Heart right ventricle (tissue), 16 donors: ENCODE measurements around the gene MGA. TPM values are rescaled to one million over a fixed set of nuclear protein-coding genes. Genes with fewer than 3 reads are reported as not detected.

Experiments used
- ATAC-seq, 8 donors: fragments of 200-7000 bp; cut with Tn5 transposase; one replicate each; pipeline ENCODE4 v1.9.1; 2020; ENCODE audit warnings: mild to moderate bottlenecking in 8 of 8, moderate library complexity in 8 of 8, moderate number of reproducible peaks in 1 of 8
- DNase-seq, 2 donors: peaks; one replicate each; pipeline ENCODE4 v3.0.0-alpha.2; 2020
- H3K27ac ChIP-seq, 10 donors: fragments of 200-600 bp; sonication (generic) in 2 of 10; one replicate each; pipeline versions ENCODE4 v1.5.0 to v1.8.0; 2020 to 2022; ENCODE audit warnings: mild to moderate bottlenecking in 3 of 10
- H3K27me3 ChIP-seq, 7 donors: fragments of 200-600 bp; one replicate each; pipeline ENCODE4 v1.8.0; 2021 to 2022; ENCODE audit warnings: mild to moderate bottlenecking in 2 of 7
- H3K36me3 ChIP-seq, 9 donors: fragments of 200-600 bp; sonication (generic) in 1 of 9; one replicate each; pipeline versions ENCODE4 v1.5.0 to v1.8.0; 2020 to 2022; ENCODE audit warnings: mild to moderate bottlenecking in 2 of 9
- H3K4me1 ChIP-seq, 9 donors: fragments of 200-600 bp; sonication (generic) in 1 of 9; one replicate each; pipeline versions ENCODE4 v1.5.0 to v1.8.0; 2020 to 2022; ENCODE audit warnings: mild to moderate bottlenecking in 4 of 9
- H3K4me3 ChIP-seq, 10 donors: fragments of 200-600 bp; sonication (generic) in 2 of 10; one replicate each; pipeline versions ENCODE4 v1.5.0 to v1.8.0; 2020 to 2022; ENCODE audit warnings: mild to moderate bottlenecking in 7 of 10, moderate library complexity in 2 of 10
- H3K9me3 ChIP-seq, 11 donors: fragments of 200-600 bp in 10 of 11; sonication (generic) in 2 of 11; one replicate each; pipeline versions ENCODE4 v1.5.0 to v1.8.0; 2013 to 2022; ENCODE audit warnings: mild to moderate bottlenecking in 2 of 11, control low read depth in 1 of 11, moderate library complexity in 1 of 11
- CTCF ChIP-seq, 9 donors: fragments of 200-600 bp; sonication (generic) in 2 of 9; IDR thresholded peaks; one replicate each; pipeline versions ENCODE4 v1.5.0 to v1.8.0; 2021 to 2022; ENCODE audit warnings: antibody characterized with exemption in 9 of 9, mild to moderate bottlenecking in 5 of 9, moderate library complexity in 1 of 9
- WGBS, 2 donors: extraction: QIAGEN DNeasy Blood & Tissue Kit; methylation state at CpG; one replicate each; pipeline ENCODE4 v1.1.7; 2013; ENCODE audit warnings: inconsistent platforms in 1 of 2; 5-methylcytosine and 5-hydroxymethylcytosine counted together
- intact Hi-C, 10 donors: fragments of 100-400 bp; cut with DNase I; formaldehyde crosslinking; loops; one replicate each; pipeline versions ENCODE4 v1.11.1 to v1.14.2; 2022
- polyA plus RNA-seq, 2 donors: library from polyadenylated mRNA; stranded (reverse); fragments of 200-250 nt; gene quantifications; one replicate each; pipeline ENCODE4 v1.2.3, GENCODE V29; 2013
- total RNA-seq, 10 donors: library from RNA; stranded (reverse); fragmentation: NEBNext Ultra II Directional in 3 of 10; extraction: Animal tissue kit (Norgen Biotek cat#: 25700) in 3 of 10; gene quantifications; one replicate each; pipeline versions ENCODE4 v1.2.1 to v1.2.4, GENCODE V29; 2021 to 2023
- donor health status: Arrhythmogenic right ventricular cardiomyopathy.
- donor health status: ischemic (EF 13 %, LVEDD 7.1; RV severe dilation, severe dysfunction).
- donor health status: healthy with polysubstance abuse.
- donor health status: DM: no; HTN: yes; CAD: no.
- donor health status: DM: no; HTN: no; CAD: no.
- donor health status: ischemic (EF 25% LVEDD 6.9; RV normal size, moderate dysfunction).
- donor health status: ischemic (EF 25% LVEDD 5.7; RV mildly dilated, moderate dysfunction).
- donor health status: healthy.
- donor health status: DM: yes; HTN: yes; CAD: no.
- donor health status: Ischemic cardiomyopathy.
- donor health status: ischemic (EF 35%, LVEDD 5.7; RV mildly dilated, moderate dysfunction).
- donor health status: nonischemic (EF 11% LVEDD 7.7; RV severe dilation, severe dysfunction).
- donor health status: DM: yes; HTN: yes; CAD: no.
- donor health status: PGD.
- donor health status: ischemic (EF 29% LVEDD 5.4; RV normal size, mild dysfunction).
- donor health status: nonischemic (EF 23%, LVEDD 6.1; RV moderate dilation, normal function).

The MGA gene
- total and polyA plus RNA-seq, 12 donors, result 1.6 to 45.3 (median 34.4) TPM

- peaks cover 0 to 26% (median 8%) of the 10 kb centered on the region in 9 donors for H3K36me3 ChIP-seq
- peak overlapping the region in 4 of 10 donors; percentile 1 to 37 (median 20) for H3K27ac ChIP-seq
- peaks cover 2 to 43% (median 20%) of the 10 kb centered on the region in 9 donors for H3K4me1 ChIP-seq
- no peak overlapping the region for H3K4me3 ChIP-seq
- no peaks in the 10 kb centered on the region for H3K27me3 ChIP-seq
- TF ChIP-seq CTCF (IDR thresholded peaks at IDR 0.05), result no peak
- WGBS, 2 donors, result 83 to 85% methylated on average over 8 of the region's 8 CpGs
- intact Hi-C loops, result loop anchor here in 1 of 10 donors (10.0 kb wide), 1 partner anchor 177 kb away; the partner anchor contains the start of gene EHD4
- DNase-seq (no peak), ATAC-seq (no peak)
- no peaks in the 10 kb centered on the region for H3K9me3 ChIP-seq
These were observed 137.2 kb downstream of the MGA start for GRCh38 chr15:41797201-41797944.

GRCh38 chr15:41798607-41799487 is 138.6 kb downstream of the MGA start:
- 66 to 79% methylated on average over 9 of the region's 9 CpGs for WGBS, 2 donors
- peak in 5 of 8 donors; percentile 23 to 61 (median 40) for ATAC-seq

DNA sequence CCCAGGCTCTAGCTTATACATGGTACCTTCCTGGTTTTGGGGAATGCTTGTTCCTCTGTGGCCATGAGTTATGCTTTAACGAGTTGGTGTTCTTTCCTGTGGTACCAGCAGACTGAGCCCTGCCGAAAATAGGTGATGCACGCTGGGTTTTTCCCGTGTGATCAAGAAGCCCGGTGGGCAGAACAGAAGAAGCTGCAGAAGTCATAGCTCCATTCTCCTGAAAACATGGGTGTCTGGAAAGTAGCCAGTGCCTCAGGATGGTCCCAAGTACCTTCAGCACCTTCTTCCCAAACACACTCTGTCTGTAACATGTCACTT is 139.2 kb downstream of the MGA start:
- TF ChIP-seq CTCF (IDR thresholded peaks at IDR 0.05), result no peak
- DNase-seq, result no peak
- no peak overlapping the region for H3K27ac ChIP-seq
- peaks cover 2 to 35% (median 18%) of the 10 kb centered on the region in 9 donors for H3K4me1 ChIP-seq
- ATAC-seq, result no peak
- no peaks in the 10 kb centered on the region for H3K27me3 ChIP-seq
- no peaks in the 10 kb centered on the region for H3K9me3 ChIP-seq
- WGBS, 2 donors, result 85 to 88% methylated on average over 5 of the region's 5 CpGs
- intact Hi-C loops, result loop anchor here in 1 of 10 donors (10.0 kb wide), 1 partner anchor 175 kb away; the partner anchor contains the start of gene EHD4
- no peak overlapping the region for H3K4me3 ChIP-seq
- peaks cover 0 to 31% (median 8%) of the 10 kb centered on the region in 9 donors for H3K36me3 ChIP-seq

More at GRCh38 chr15:41798607-41799487, 138.6 kb downstream of the MGA start:
- DNase-seq, result no peak
- H3K9me3 ChIP-seq, result no peaks in the 10 kb centered on the region
- H3K4me3 ChIP-seq, result no peak overlapping the region
- intact Hi-C loops, result loop anchor here in 1 of 10 donors (10.0 kb wide), 1 partner anchor 176 kb away; the partner anchor contains the start of gene EHD4
- H3K27ac ChIP-seq, result no peak overlapping the region
- no peaks in the 10 kb centered on the region for H3K27me3 ChIP-seq
- H3K36me3 ChIP-seq, result peaks cover 0 to 31% (median 8%) of the 10 kb centered on the region in 9 donors
- no peak for TF ChIP-seq CTCF (IDR thresholded peaks at IDR 0.05)
- H3K4me1 ChIP-seq, result peaks cover 2 to 36% (median 18%) of the 10 kb centered on the region in 9 donors

DNA sequence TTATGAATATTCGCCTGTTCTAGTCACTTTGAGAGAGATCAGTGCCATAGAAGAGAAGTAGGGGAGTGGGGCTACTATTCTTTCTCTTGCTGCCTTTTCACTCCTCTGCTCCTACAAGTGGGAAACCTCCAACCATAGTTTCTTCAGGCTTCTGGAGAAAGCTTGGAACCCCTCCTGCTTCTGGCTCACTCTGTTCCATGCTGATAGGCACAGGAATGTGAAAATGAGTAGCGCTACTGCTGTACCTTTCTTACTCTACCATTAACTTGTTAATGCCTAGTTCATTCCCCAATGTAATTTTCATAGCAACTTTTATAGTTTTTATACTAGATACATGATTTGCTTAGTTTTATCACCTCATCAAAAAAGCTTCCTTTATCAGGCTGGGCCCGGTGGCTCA is 141.0 kb downstream of the MGA start:
- Histone ChIP-seq H3K4me1 (peaks cover 0 to 35% (median 14%) of the 10 kb centered on the region in 9 donors), H3K27ac (no peak overlapping the region), H3K9me3 (no peaks in the 10 kb centered on the region), H3K4me3 (no peak overlapping the region), H3K36me3 (peaks cover 0 to 31% (median 8%) of the 10 kb centered on the region in 9 donors), H3K27me3 (no peaks in the 10 kb centered on the region)
- ATAC-seq (no peak), DNase-seq (no peak)
- TF ChIP-seq CTCF (IDR thresholded peaks at IDR 0.05), result no peak
- WGBS, 2 donors, result 89 to 90% methylated on average over 3 of the region's 3 CpGs
- intact Hi-C loops, result loop anchor here in 1 of 10 donors (10.0 kb wide), 1 partner anchor 196 kb away; no protein-coding TSS in a partner anchor
